ENCODE data around the gene EYA3. TPM values are rescaled to one million over a fixed set of nuclear protein-coding genes. Genes with fewer than 3 reads are reported as not detected.

The EYA3 gene
- total RNA-seq, 3 donors from 2014 or later (not counting 1 experiment from before 2014, with no cell fraction given): 17.7 to 25.2 (median 19.1) TPM

DNA sequence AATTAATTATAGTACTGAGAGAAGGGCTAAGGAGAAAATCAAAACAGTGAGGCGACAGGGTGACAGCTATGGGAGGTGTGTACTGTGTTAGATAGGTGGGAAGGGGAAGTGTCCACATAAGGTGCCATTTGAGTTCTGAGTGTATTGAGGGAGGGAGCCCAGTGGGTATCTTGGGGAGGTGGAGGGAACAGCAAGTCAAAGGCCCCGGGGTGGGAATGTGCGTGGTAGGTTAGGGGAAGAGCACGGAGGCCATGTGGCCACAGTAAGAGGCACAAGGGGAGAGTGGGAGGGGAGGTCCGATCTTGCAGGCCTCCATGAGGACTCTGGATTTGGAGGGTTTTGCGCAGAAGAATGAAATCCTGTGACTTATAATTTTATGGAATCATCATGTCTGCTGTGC, 131.6 kb downstream of the EYA3 start:
- TF ChIP-seq, protein P1, sequence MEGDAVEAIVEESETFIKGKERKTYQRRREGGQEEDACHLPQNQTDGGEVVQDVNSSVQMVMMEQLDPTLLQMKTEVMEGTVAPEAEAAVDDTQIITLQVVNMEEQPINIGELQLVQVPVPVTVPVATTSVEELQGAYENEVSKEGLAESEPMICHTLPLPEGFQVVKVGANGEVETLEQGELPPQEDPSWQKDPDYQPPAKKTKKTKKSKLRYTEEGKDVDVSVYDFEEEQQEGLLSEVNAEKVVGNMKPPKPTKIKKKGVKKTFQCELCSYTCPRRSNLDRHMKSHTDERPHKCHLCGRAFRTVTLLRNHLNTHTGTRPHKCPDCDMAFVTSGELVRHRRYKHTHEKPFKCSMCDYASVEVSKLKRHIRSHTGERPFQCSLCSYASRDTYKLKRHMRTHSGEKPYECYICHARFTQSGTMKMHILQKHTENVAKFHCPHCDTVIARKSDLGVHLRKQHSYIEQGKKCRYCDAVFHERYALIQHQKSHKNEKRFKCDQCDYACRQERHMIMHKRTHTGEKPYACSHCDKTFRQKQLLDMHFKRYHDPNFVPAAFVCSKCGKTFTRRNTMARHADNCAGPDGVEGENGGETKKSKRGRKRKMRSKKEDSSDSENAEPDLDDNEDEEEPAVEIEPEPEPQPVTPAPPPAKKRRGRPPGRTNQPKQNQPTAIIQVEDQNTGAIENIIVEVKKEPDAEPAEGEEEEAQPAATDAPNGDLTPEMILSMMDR (IDR thresholded peaks at IDR 0.05): no peak
- Histone ChIP-seq H3K9me3 (ENCODE audit: control insufficient read depth, insufficient read depth, low read length) (no peaks in the 10 kb centered on the region), H3K4me3 (ENCODE audit: low read length) (no peak overlapping the region), H3K27me3 (ENCODE audit: control insufficient read depth, insufficient read depth, low read length) (no peaks in the 10 kb centered on the region), H3K4me1 (ENCODE audit: control insufficient read depth, insufficient read depth, low read length) (peaks cover 27% of the 10 kb centered on the region), H3K27ac (ENCODE audit: low read length) (no peak overlapping the region), H3K36me3 (ENCODE audit: control insufficient read depth, insufficient read depth, low read length) (no peaks in the 10 kb centered on the region)
- Mint-ChIP-seq H3K27ac (no peak overlapping the region), H3K4me1 (peaks cover 8 to 20% of the 10 kb centered on the region in 2 donors), H3K27me3 (ENCODE audit: low read depth in 2 of 2) (no peaks in the 10 kb centered on the region), H3K9me3 (no peaks in the 10 kb centered on the region), H3K4me3 (peak overlapping the region; percentile 54), H3K36me3 (no peaks in the 10 kb centered on the region)
- DNase-seq (no peak), ATAC-seq (no peak)
- 81% methylated on average over 6 of the region's 6 CpGs for WGBS (ENCODE audit: insufficient coverage)
- intact Hi-C loops (cut with micrococcal nuclease): loop anchor here (5.0 kb wide), 1 partner anchor 59 kb away; no protein-coding TSS in a partner anchor

- TF ChIP-seq, protein P1 (IDR thresholded peaks at IDR 0.05): no peak
- Histone ChIP-seq H3K27me3 (ENCODE audit: control insufficient read depth, insufficient read depth, low read length) (no peaks in the 10 kb centered on the region), H3K9me3 (ENCODE audit: control insufficient read depth, insufficient read depth, low read length) (no peaks in the 10 kb centered on the region), H3K36me3 (ENCODE audit: control insufficient read depth, insufficient read depth, low read length) (no peaks in the 10 kb centered on the region), H3K4me3 (ENCODE audit: low read length) (no peak overlapping the region), H3K4me1 (ENCODE audit: control insufficient read depth, insufficient read depth, low read length) (peaks cover 11% of the 10 kb centered on the region), H3K27ac (ENCODE audit: low read length) (no peak overlapping the region)
- DNase-seq (no peak), ATAC-seq (no peak)
- no peaks in the 10 kb centered on the region for H3K36me3 Mint-ChIP-seq
- H3K4me3 Mint-ChIP-seq: no peak overlapping the region
- no peaks in the 10 kb centered on the region for H3K9me3 Mint-ChIP-seq
- peaks cover 0 to 10% of the 10 kb centered on the region in 2 donors for H3K4me1 Mint-ChIP-seq
- H3K27me3 Mint-ChIP-seq (ENCODE audit: low read depth in 2 of 2): no peaks in the 10 kb centered on the region
- 95% methylated on average over 6 of the region's 6 CpGs for WGBS (ENCODE audit: insufficient coverage)
- intact Hi-C loops (cut with micrococcal nuclease): loop anchor here (5.0 kb wide), 1 partner anchor 58 kb away; no protein-coding TSS in a partner anchor
- no peak overlapping the region for H3K27ac Mint-ChIP-seq
Measured at GRCh38 chr1:27955076-27955475, 133.3 kb downstream of the EYA3 start.

- H3K4me3 ChIP-seq (ENCODE audit: low read length): no peak overlapping the region
- Mint-ChIP-seq H3K4me1 (peaks cover 0 to 5% of the 10 kb centered on the region in 2 donors), H3K4me3 (no peak overlapping the region), H3K9me3 (no peaks in the 10 kb centered on the region), H3K27ac (no peak overlapping the region), H3K27me3 (ENCODE audit: low read depth in 2 of 2) (no peaks in the 10 kb centered on the region), H3K36me3 (no peaks in the 10 kb centered on the region)
- DNase-seq (no peak), ATAC-seq (no peak)
- H3K9me3 ChIP-seq (ENCODE audit: control insufficient read depth, insufficient read depth, low read length): no peaks in the 10 kb centered on the region
- WGBS (ENCODE audit: insufficient coverage): 94% methylated on average over 10 of the region's 10 CpGs
- H3K27ac ChIP-seq (ENCODE audit: low read length): no peak overlapping the region
- TF ChIP-seq, protein P1 (IDR thresholded peaks at IDR 0.05): no peak
- H3K4me1 ChIP-seq (ENCODE audit: control insufficient read depth, insufficient read depth, low read length): peaks cover 6% of the 10 kb centered on the region
- intact Hi-C loops (cut with micrococcal nuclease): no loop called here
- H3K36me3 ChIP-seq (ENCODE audit: control insufficient read depth, insufficient read depth, low read length): no peaks in the 10 kb centered on the region
- H3K27me3 ChIP-seq (ENCODE audit: control insufficient read depth, insufficient read depth, low read length): no peaks in the 10 kb centered on the region
Measured at GRCh38 chr1:27954186-27954585, 134.2 kb downstream of the EYA3 start.

GRCh38 chr1:27952147-27952546, 136.3 kb downstream of the EYA3 start:
- H3K36me3 ChIP-seq (ENCODE audit: control insufficient read depth, insufficient read depth, low read length): no peaks in the 10 kb centered on the region
- Mint-ChIP-seq H3K4me3 (no peak overlapping the region), H3K36me3 (no peaks in the 10 kb centered on the region), H3K27ac (no peak overlapping the region), H3K9me3 (no peaks in the 10 kb centered on the region), H3K4me1 (no peaks in the 10 kb centered on the region), H3K27me3 (ENCODE audit: low read depth in 2 of 2) (no peaks in the 10 kb centered on the region)
- no peaks in the 10 kb centered on the region for H3K9me3 ChIP-seq (ENCODE audit: control insufficient read depth, insufficient read depth, low read length)
- no peak overlapping the region for H3K27ac ChIP-seq (ENCODE audit: low read length)
- TF ChIP-seq, protein P1 (IDR thresholded peaks at IDR 0.05): no peak
- DNase-seq: no peak
- intact Hi-C loops (cut with micrococcal nuclease): no loop called here
- no peaks in the 10 kb centered on the region for H3K27me3 ChIP-seq (ENCODE audit: control insufficient read depth, insufficient read depth, low read length)
- no peak overlapping the region for H3K4me3 ChIP-seq (ENCODE audit: low read length)
- H3K4me1 ChIP-seq (ENCODE audit: control insufficient read depth, insufficient read depth, low read length): no peaks in the 10 kb centered on the region
- 94% methylated on average over 3 of the region's 3 CpGs for whole genome bisulfite sequencing (ENCODE audit: insufficient coverage)
- no peak for ATAC-seq

Data from natural killer cell (primary cell).